Osteocyte (in vitro differentiated cells): ENCODE results near the gene LIMS2. TPM values are rescaled to one million over a fixed set of nuclear protein-coding genes. Genes with fewer than 3 reads are reported as not detected.

Experiments used
- DNase-seq: peaks from one replicate; pipeline ENCODE4 v3.0.0; 2021; ENCODE audit warnings: mixed read lengths; ENCODE audit not compliant: unreplicated experiment; ENCODE audit errors: extremely low spot score
- H3K27ac Mint-ChIP-seq: one replicate; pipeline ENCODE4 v1.8.0; 2021; ENCODE audit warnings: mild to moderate bottlenecking, mixed read lengths; ENCODE audit not compliant: unreplicated experiment
- H3K27me3 Mint-ChIP-seq: one replicate; pipeline ENCODE4 v1.8.0; 2021; ENCODE audit warnings: mixed read lengths; ENCODE audit not compliant: unreplicated experiment
- H3K36me3 Mint-ChIP-seq: one replicate; pipeline ENCODE4 v1.8.0; 2021; ENCODE audit warnings: mixed read lengths; ENCODE audit not compliant: unreplicated experiment
- H3K4me1 Mint-ChIP-seq: one replicate; pipeline ENCODE4 v1.8.0; 2021; ENCODE audit warnings: mixed read lengths; ENCODE audit not compliant: unreplicated experiment
- H3K4me3 Mint-ChIP-seq: one replicate; pipeline ENCODE4 v1.8.0; 2021; ENCODE audit warnings: mild to moderate bottlenecking, moderate library complexity, mixed read lengths; ENCODE audit not compliant: unreplicated experiment
- H3K9me3 Mint-ChIP-seq: one replicate; pipeline ENCODE4 v1.8.0; 2021; ENCODE audit warnings: mixed read lengths; ENCODE audit not compliant: unreplicated experiment
- CTCF ChIP-seq: fragments of 200-600 bp; sonication (generic); IDR thresholded peaks from 2 replicates; pipeline ENCODE4 v1.5.0; 2021; ENCODE audit warnings: antibody characterized with exemption, mild to moderate bottlenecking, moderate library complexity
- total RNA-seq: library from RNA; stranded (reverse); gene quantifications from 2 replicates; pipeline ENCODE4 v1.2.1, GENCODE V29; 2021

The LIMS2 gene
- total RNA-seq, 1 donor from 2014 or later: 51.0 TPM

DNA sequence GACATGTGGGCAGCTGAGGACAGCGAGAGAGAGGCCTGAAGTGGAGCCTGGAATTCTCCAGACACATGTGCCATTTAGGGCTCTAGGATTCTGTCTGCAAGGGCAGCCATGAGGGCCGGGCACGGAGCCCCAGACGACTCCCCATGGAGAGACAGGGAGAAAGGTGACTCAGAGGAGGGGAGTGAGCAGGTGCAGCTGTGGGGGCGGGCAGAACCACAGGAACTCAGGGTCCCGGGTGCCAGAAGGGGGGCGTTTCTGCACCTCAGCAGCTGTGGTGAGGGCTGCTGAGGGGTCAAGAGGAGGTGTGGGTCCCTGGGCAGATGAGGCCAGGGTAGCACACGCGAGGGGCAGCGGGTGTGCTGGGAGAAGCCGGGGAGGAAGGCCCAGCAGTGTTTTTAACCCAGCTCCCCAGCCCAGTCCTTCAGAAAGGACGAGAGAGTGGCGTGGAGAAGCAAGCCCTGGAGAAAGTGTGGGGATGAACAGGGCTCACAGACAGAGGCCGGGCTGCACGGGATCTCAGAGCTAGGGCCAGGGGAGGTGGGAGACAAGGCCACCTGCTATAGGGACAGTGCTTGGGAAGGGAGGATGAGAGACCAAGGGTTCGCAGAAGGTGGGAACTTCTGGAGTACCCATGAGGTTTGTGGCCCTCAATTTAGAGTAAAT, 21.8 kb downstream of the LIMS2 start:
- Mint-ChIP-seq H3K4me3 (no peak overlapping the region), H3K27me3 (no peaks in the 10 kb centered on the region), H3K9me3 (no peaks in the 10 kb centered on the region), H3K36me3 (peaks cover 8% of the 10 kb centered on the region), H3K4me1 (peaks cover 9% of the 10 kb centered on the region), H3K27ac (no peak overlapping the region)
- no peak for DNase-seq
- TF ChIP-seq CTCF: no peak

DNA sequence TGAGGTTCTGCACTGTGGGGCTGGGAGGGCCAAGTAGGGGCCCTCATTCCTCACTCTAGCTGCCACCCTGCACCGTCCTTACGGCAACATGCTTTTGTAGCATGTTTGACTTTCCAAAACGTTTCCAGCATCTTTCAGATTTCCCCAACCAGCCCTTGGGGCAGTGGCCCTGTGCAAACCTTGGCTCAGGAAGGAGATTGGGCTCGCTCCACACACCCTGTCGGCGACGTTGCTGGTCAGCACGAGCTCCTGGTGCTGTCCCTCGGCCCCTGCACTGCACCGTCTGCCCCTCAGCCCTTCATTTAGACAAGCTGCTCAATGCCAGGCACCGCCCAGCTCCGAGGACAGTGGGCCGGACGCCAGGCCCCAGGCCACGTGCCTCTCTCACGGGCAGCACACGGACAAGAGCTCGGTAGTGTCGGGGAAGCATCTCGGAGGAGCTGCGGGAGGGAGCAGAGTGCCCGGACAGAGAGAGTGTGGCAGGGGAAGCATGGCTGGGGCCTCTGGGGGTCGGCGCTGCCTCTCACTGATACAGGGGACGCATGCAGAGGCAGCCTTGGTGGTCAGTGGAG, 22.5 kb downstream of the LIMS2 start:
- no peaks in the 10 kb centered on the region for H3K9me3 Mint-ChIP-seq
- TF ChIP-seq CTCF: no peak
- H3K27me3 Mint-ChIP-seq: no peaks in the 10 kb centered on the region
- H3K4me3 Mint-ChIP-seq: no peak overlapping the region
- peaks cover 8% of the 10 kb centered on the region for H3K36me3 Mint-ChIP-seq
- no peak for DNase-seq
- H3K27ac Mint-ChIP-seq: no peak overlapping the region
- H3K4me1 Mint-ChIP-seq: peaks cover 15% of the 10 kb centered on the region

GRCh38 chr2:127651971-127652550, 23.3 kb downstream of the LIMS2 start:
- Mint-ChIP-seq H3K4me3 (no peak overlapping the region), H3K9me3 (no peaks in the 10 kb centered on the region), H3K36me3 (peaks cover 8% of the 10 kb centered on the region), H3K27me3 (no peaks in the 10 kb centered on the region), H3K27ac (no peak overlapping the region), H3K4me1 (peaks cover 23% of the 10 kb centered on the region)
- no peak for DNase-seq
- TF ChIP-seq CTCF: no peak

DNA sequence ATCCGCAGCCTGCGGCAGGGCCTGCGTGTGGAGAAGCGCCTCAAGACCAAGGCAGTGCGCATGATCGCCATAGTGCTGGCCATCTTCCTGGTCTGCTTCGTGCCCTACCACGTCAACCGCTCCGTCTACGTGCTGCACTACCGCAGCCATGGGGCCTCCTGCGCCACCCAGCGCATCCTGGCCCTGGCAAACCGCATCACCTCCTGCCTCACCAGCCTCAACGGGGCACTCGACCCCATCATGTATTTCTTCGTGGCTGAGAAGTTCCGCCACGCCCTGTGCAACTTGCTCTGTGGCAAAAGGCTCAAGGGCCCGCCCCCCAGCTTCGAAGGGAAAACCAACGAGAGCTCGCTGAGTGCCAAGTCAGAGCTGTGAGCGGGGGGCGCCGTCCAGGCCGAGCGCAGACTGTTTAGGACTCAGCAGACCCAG, 23.9 kb downstream of the LIMS2 start:
- Mint-ChIP-seq H3K36me3 (peaks cover 7% of the 10 kb centered on the region), H3K9me3 (no peaks in the 10 kb centered on the region), H3K4me3 (no peak overlapping the region), H3K4me1 (peaks cover 30% of the 10 kb centered on the region), H3K27me3 (no peaks in the 10 kb centered on the region), H3K27ac (no peak overlapping the region)
- TF ChIP-seq CTCF: no peak
- DNase-seq: no peak

- H3K4me1 Mint-ChIP-seq: peaks cover 30% of the 10 kb centered on the region
- DNase-seq: no peak
- H3K9me3 Mint-ChIP-seq: no peaks in the 10 kb centered on the region
- no peak overlapping the region for H3K4me3 Mint-ChIP-seq
- H3K27me3 Mint-ChIP-seq: no peaks in the 10 kb centered on the region
- H3K27ac Mint-ChIP-seq: no peak overlapping the region
- no peak for TF ChIP-seq CTCF
- peaks cover 7% of the 10 kb centered on the region for H3K36me3 Mint-ChIP-seq
These were observed 24.4 kb downstream of the LIMS2 start for GRCh38 chr2:127650785-127651380.
